ENCODE results near the gene MYH15. TPM values are rescaled to one million over a fixed set of nuclear protein-coding genes. Genes with fewer than 3 reads are reported as not detected.

The MYH15 gene
- total RNA-seq, 1 experiment from 2014 or later: 0.09 TPM

DNA sequence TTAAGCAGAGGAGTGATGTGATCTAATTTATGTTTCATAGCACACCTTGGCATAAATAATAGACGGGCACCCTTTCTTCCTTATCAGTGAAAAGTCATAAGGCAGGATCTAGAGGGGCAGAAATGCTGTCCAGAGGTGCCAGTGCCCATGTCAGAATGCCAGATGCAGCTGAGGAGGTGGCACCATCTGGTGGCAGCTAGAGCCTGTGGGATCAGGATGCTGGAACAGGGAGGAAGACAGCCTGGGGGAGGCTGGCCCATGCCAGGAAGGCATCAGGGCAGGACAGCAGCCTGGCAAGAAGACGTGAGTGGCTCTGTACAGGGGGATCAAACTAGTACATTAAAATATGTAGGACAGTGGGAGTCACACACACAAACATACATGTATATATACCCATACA lies 16.5 kb downstream of the MYH15 start:
- DNase-seq (ENCODE audit: low spot score): peak; percentile 16
- H3K4me1 Mint-ChIP-seq: 0 out of 2 replicates have a peak, but pooled peaks cover 2% of the 10 kb centered on the region

DNA sequence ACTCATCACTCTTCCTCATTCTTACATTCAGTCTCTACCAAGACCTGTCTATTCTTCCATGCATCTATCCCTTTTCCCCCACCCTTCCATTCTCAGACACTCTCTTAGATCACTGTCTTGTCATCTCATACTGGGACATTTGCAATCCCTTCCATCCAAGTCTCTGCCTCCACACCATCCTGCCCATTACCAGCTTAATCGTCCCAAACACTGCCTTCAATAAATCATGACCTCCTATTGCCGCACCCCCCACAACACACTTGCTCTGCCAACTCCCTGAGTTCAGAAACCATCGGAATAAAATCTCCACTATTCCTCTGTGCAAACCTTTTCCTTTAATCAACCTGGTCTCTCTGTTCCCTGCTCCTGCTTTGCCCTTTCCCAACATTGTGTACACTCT lies 18.9 kb downstream of the MYH15 start:
- POLR2A ChIA-PET: no interaction called here
- Mint-ChIP-seq H3K9me3 (no peaks in the 10 kb centered on the region), H3K4me3 (no peak overlapping the region), H3K36me3 (no peaks in the 10 kb centered on the region), H3K27ac (no peak overlapping the region), H3K4me1 (peaks cover 12% of the 10 kb centered on the region), H3K27me3 (ENCODE audit: low read depth) (no peaks in the 10 kb centered on the region)
- no peak for ATAC-seq
- DNase-seq (ENCODE audit: low spot score): no peak
- no peak for TF ChIP-seq ZNF263 (CRISPR knock-in tag; IDR thresholded peaks at IDR 0.05; ENCODE audit: low read depth)
- TF ChIP-seq, protein P1, sequence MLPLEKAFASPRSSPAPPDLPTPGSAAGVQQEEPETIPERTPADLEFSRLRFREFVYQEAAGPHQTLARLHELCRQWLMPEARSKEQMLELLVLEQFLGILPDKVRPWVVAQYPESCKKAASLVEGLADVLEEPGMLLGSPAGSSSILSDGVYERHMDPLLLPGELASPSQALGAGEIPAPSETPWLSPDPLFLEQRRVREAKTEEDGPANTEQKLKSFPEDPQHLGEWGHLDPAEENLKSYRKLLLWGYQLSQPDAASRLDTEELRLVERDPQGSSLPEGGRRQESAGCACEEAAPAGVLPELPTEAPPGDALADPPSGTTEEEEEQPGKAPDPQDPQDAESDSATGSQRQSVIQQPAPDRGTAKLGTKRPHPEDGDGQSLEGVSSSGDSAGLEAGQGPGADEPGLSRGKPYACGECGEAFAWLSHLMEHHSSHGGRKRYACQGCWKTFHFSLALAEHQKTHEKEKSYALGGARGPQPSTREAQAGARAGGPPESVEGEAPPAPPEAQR (CRISPR knock-in tag; IDR thresholded peaks at IDR 0.05): no peak
- no peak for TF ChIP-seq GRHL2 (CRISPR knock-in tag; IDR thresholded peaks at IDR 0.05; ENCODE audit: insufficient replicate concordance, severe bottlenecking)
- TF ChIP-seq ZNF219 (CRISPR knock-in tag; IDR thresholded peaks at IDR 0.05; ENCODE audit: borderline replicate concordance): no peak
- no peak for TF ChIP-seq OVOL2 (CRISPR knock-in tag; IDR thresholded peaks at IDR 0.05; ENCODE audit: borderline replicate concordance)
- TF ChIP-seq ATF1 (CRISPR knock-in tag; IDR thresholded peaks at IDR 0.05): no peak
- TF ChIP-seq ZNF396 (CRISPR knock-in tag; IDR thresholded peaks at IDR 0.05; ENCODE audit: borderline replicate concordance): no peak
- no peak for TF ChIP-seq RORB (CRISPR knock-in tag; IDR thresholded peaks at IDR 0.05)
- TF ChIP-seq, protein P2, sequence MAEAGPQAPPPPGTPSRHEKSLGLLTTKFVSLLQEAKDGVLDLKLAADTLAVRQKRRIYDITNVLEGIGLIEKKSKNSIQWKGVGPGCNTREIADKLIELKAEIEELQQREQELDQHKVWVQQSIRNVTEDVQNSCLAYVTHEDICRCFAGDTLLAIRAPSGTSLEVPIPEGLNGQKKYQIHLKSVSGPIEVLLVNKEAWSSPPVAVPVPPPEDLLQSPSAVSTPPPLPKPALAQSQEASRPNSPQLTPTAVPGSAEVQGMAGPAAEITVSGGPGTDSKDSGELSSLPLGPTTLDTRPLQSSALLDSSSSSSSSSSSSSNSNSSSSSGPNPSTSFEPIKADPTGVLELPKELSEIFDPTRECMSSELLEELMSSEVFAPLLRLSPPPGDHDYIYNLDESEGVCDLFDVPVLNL (CRISPR knock-in tag; IDR thresholded peaks at IDR 0.05; ENCODE audit: borderline replicate concordance, low read depth): no peak
- no peak for TF ChIP-seq CREM (CRISPR knock-in tag; IDR thresholded peaks at IDR 0.05)
- TF ChIP-seq, protein P3, sequence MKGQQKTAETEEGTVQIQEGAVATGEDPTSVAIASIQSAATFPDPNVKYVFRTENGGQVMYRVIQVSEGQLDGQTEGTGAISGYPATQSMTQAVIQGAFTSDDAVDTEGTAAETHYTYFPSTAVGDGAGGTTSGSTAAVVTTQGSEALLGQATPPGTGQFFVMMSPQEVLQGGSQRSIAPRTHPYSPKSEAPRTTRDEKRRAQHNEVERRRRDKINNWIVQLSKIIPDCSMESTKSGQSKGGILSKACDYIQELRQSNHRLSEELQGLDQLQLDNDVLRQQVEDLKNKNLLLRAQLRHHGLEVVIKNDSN (CRISPR knock-in tag; IDR thresholded peaks at IDR 0.05): no peak
- TF ChIP-seq GTF2I (CRISPR knock-in tag; conservative IDR thresholded peaks at IDR 0.05): no peak
- TF ChIP-seq, protein P4, sequence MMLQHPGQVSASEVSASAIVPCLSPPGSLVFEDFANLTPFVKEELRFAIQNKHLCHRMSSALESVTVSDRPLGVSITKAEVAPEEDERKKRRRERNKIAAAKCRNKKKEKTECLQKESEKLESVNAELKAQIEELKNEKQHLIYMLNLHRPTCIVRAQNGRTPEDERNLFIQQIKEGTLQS (CRISPR knock-in tag; conservative IDR thresholded peaks at IDR 0.05): no peak
- no peak for TF ChIP-seq NR3C1 (CRISPR knock-in tag; conservative IDR thresholded peaks at IDR 0.05; ENCODE audit: low read depth)
- no peak for TF ChIP-seq SOX15 (CRISPR knock-in tag; IDR thresholded peaks at IDR 0.05)
- no peak for TF ChIP-seq ETV6 (CRISPR knock-in tag; IDR thresholded peaks at IDR 0.05)
- CTCF ChIA-PET: interaction anchor here (0.6 to 1.6 kb wide), 4 partner anchors 9 to 61 kb away, joined by 3 to 6 read pairs (median 3); no protein-coding TSS in a partner anchor

More for the DNA sequence above, 16.5 kb downstream of the MYH15 start:
- Mint-ChIP-seq H3K4me3 (no peak overlapping the region), H3K36me3 (no peaks in the 10 kb centered on the region), H3K27ac (no peak overlapping the region), H3K9me3 (0 out of 2 replicates have a peak, but pooled peaks cover under 1% of the 10 kb centered on the region), H3K27me3 (ENCODE audit: low read depth) (no peaks in the 10 kb centered on the region)
- ATAC-seq: peak; percentile 41; the same call in 1 of the 2 replicates
- TF ChIP-seq GABPB1 (CRISPR knock-in tag; IDR thresholded peaks at IDR 0.05) (no peak), NFATC4 (CRISPR knock-in tag; IDR thresholded peaks at IDR 0.05) (no peak), FOXK1 (CRISPR knock-in tag; IDR thresholded peaks at IDR 0.05) (no peak), ZNF671 (CRISPR knock-in tag; IDR thresholded peaks at IDR 0.05) (no peak), ZNF396 (CRISPR knock-in tag; IDR thresholded peaks at IDR 0.05; ENCODE audit: borderline replicate concordance) (no peak), CBFB (CRISPR knock-in tag; IDR thresholded peaks at IDR 0.05; ENCODE audit: low read depth) (no peak), ZNF263 (CRISPR knock-in tag; IDR thresholded peaks at IDR 0.05; ENCODE audit: low read depth) (no peak), ZNF138 (CRISPR knock-in tag; conservative IDR thresholded peaks at IDR 0.05) (no peak)
- TF ChIP-seq, protein P1 (CRISPR knock-in tag; IDR thresholded peaks at IDR 0.05): no peak
- TF ChIP-seq, protein P5, sequence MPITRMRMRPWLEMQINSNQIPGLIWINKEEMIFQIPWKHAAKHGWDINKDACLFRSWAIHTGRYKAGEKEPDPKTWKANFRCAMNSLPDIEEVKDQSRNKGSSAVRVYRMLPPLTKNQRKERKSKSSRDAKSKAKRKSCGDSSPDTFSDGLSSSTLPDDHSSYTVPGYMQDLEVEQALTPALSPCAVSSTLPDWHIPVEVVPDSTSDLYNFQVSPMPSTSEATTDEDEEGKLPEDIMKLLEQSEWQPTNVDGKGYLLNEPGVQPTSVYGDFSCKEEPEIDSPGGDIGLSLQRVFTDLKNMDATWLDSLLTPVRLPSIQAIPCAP (CRISPR knock-in tag; IDR thresholded peaks at IDR 0.05): no peak
- TF ChIP-seq, protein P6, sequence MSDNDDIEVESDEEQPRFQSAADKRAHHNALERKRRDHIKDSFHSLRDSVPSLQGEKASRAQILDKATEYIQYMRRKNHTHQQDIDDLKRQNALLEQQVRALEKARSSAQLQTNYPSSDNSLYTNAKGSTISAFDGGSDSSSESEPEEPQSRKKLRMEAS (CRISPR knock-in tag; IDR thresholded peaks at IDR 0.05): no peak
- TF ChIP-seq, protein P3 (CRISPR knock-in tag; IDR thresholded peaks at IDR 0.05): no peak
- CTCF ChIA-PET: interaction anchor here (1.3 kb wide), 1 partner anchor 16 kb away, joined by 3 read pairs; no protein-coding TSS in a partner anchor
- POLR2A ChIA-PET: interaction anchor here (0.6 kb wide), 1 partner anchor 52 kb away, joined by 3 read pairs; no protein-coding TSS in a partner anchor
